Endodermal cell (in vitro differentiated cells): ENCODE measurements around the gene C1QL4. TPM values are rescaled to one million over a fixed set of nuclear protein-coding genes. Genes with fewer than 3 reads are reported as not detected.

Experiments used
- DNase-seq: peaks from one replicate; pipeline ENCODE4 v3.0.0-alpha.2; 2017
- H3K27ac ChIP-seq: 2 replicates; pipeline ENCODE4 v1.5.1; 2013; ENCODE audit warnings: mild to moderate bottlenecking, low read depth, low read length, moderate library complexity
- H3K27me3 ChIP-seq: 2 replicates; pipeline ENCODE4 v1.6.1; 2013; ENCODE audit warnings: mild to moderate bottlenecking, low read length, moderate library complexity; ENCODE audit not compliant: insufficient read depth, control insufficient read depth, poor library complexity, severe bottlenecking
- H3K36me3 ChIP-seq: 2 replicates; pipeline ENCODE4 v1.7.0; 2013; ENCODE audit warnings: mild to moderate bottlenecking, low read length, moderate library complexity; ENCODE audit not compliant: control insufficient read depth, insufficient read depth
- H3K4me1 ChIP-seq: one replicate; pipeline ENCODE4 v1.7.0; 2013; ENCODE audit warnings: low read length; ENCODE audit not compliant: control insufficient read depth, insufficient read depth
- H3K4me3 ChIP-seq: 2 replicates; pipeline ENCODE4 v1.5.1; 2013; ENCODE audit warnings: mild to moderate bottlenecking, low read length, moderate library complexity
- H3K9ac ChIP-seq: 2 replicates; pipeline ENCODE4 v1.6.1; 2013; ENCODE audit warnings: mild to moderate bottlenecking, low read length, moderate library complexity; ENCODE audit not compliant: poor library complexity, severe bottlenecking; ENCODE audit errors: extremely low read depth
- H3K9me3 ChIP-seq: 2 replicates; pipeline ENCODE4 v1.6.1; 2013; ENCODE audit warnings: mild to moderate bottlenecking, low read length, moderate library complexity; ENCODE audit not compliant: control insufficient read depth
- H3K27ac Mint-ChIP-seq: 2 replicates; pipeline ENCODE4 v1.8.0; 2020; ENCODE audit warnings: mixed read lengths
- H3K27me3 Mint-ChIP-seq: 2 replicates; pipeline ENCODE4 v1.8.0; 2021; ENCODE audit warnings: mild to moderate bottlenecking, mixed read lengths; ENCODE audit not compliant: insufficient read depth
- H3K36me3 Mint-ChIP-seq: 2 replicates; pipeline ENCODE4 v1.8.0; 2020; ENCODE audit warnings: low read depth, mixed read lengths
- H3K4me1 Mint-ChIP-seq: 2 replicates; pipeline ENCODE4 v1.8.0; 2020; ENCODE audit warnings: mixed read lengths
- H3K4me3 Mint-ChIP-seq: 2 replicates; pipeline ENCODE4 v1.8.0; 2020; ENCODE audit warnings: mild to moderate bottlenecking, moderate library complexity, mixed read lengths
- H3K9me3 Mint-ChIP-seq: 2 replicates; pipeline ENCODE4 v1.8.0; 2020; ENCODE audit warnings: mild to moderate bottlenecking, mixed read lengths
- CTCF ChIP-seq: fragments of 200-600 bp; sonication (generic); conservative IDR thresholded peaks from 2 replicates; pipeline ENCODE4 v1.5.0; 2021; ENCODE audit warnings: antibody characterized with exemption, mild to moderate bottlenecking
- WGBS, 2 experiments: methylation state at CpG; one replicate each; pipeline versions ENCODE4 v1.1.5 to v1.1.7; 2013; ENCODE audit warnings: missing lambda C conversion rate in 2 of 2, mixed read lengths in 1 of 2; ENCODE audit not compliant: insufficient coverage in 1 of 2, insufficient read length in 1 of 2; 5-methylcytosine and 5-hydroxymethylcytosine counted together
- total RNA-seq, 2 donors: library from RNA; stranded (reverse); fragmentation: NEBNext Ultra II Directional in 1 of 2; extraction: Animal tissue kit (Norgen Biotek cat#: 25700) in 1 of 2; gene quantifications; 2 replicates in 1 of 2; 3 replicates in 1 of 2; pipeline ENCODE4 v1.2.1, GENCODE V29; 2021

Gene C1QL4
- total RNA-seq, 2 donors from 2014 or later, result 0.20 to 0.38 TPM

- peaks cover 27% of the 10 kb centered on the region for H3K27me3 ChIP-seq
- H3K9me3 ChIP-seq, result no peaks in the 10 kb centered on the region
- no peak overlapping the region for H3K27ac ChIP-seq
- Mint-ChIP-seq H3K4me3 (no peak overlapping the region), H3K27ac (no peak overlapping the region), H3K4me1 (peaks cover 2% of the 10 kb centered on the region), H3K9me3 (peaks cover 4% of the 10 kb centered on the region), H3K36me3 (no peaks in the 10 kb centered on the region), H3K27me3 (peaks cover 52% of the 10 kb centered on the region)
- 87 to 94% methylated on average over 8 to 9 of the region's 9 CpGs for WGBS, 2 experiments
- H3K36me3 ChIP-seq, result no peaks in the 10 kb centered on the region
- peak; percentile 59 for DNase-seq
- H3K9ac ChIP-seq, result no peak overlapping the region
- H3K4me1 ChIP-seq, result no peaks in the 10 kb centered on the region
- no peak for TF ChIP-seq CTCF
- H3K4me3 ChIP-seq, result no peak overlapping the region
These were observed 47.9 kb downstream of the C1QL4 start for GRCh38 chr12:49288922-49289555.

- no peaks in the 10 kb centered on the region for H3K36me3 Mint-ChIP-seq
- peak; percentile 93 for TF ChIP-seq CTCF
- H3K4me1 Mint-ChIP-seq, result peaks cover 3% of the 10 kb centered on the region
These were observed 48.6 kb downstream of the C1QL4 start for GRCh38 chr12:49288412-49288853.

GRCh38 chr12:49287876-49288275 is 49.1 kb downstream of the C1QL4 start:
- H3K36me3 ChIP-seq, result no peaks in the 10 kb centered on the region
- Mint-ChIP-seq H3K4me1 (peaks cover 3% of the 10 kb centered on the region), H3K4me3 (no peak overlapping the region), H3K27ac (no peak overlapping the region), H3K27me3 (peaks cover 41% of the 10 kb centered on the region), H3K36me3 (no peaks in the 10 kb centered on the region), H3K9me3 (peaks cover 5% of the 10 kb centered on the region)
- peak; percentile 45 for DNase-seq
- H3K9ac ChIP-seq, result no peak overlapping the region
- no peak for TF ChIP-seq CTCF
- H3K27ac ChIP-seq, result no peak overlapping the region
- H3K9me3 ChIP-seq, result no peaks in the 10 kb centered on the region
- no peak overlapping the region for H3K4me3 ChIP-seq
- H3K27me3 ChIP-seq, result peaks cover 16% of the 10 kb centered on the region
- 62 to 66% methylated on average over 5 to 6 of the region's 6 CpGs for WGBS, 2 experiments
- peaks cover 5% of the 10 kb centered on the region for H3K4me1 ChIP-seq

More at GRCh38 chr12:49288412-49288853, 48.6 kb downstream of the C1QL4 start:
- Histone ChIP-seq H3K4me3 (no peak overlapping the region), H3K27ac (no peak overlapping the region), H3K36me3 (no peaks in the 10 kb centered on the region), H3K27me3 (peaks cover 21% of the 10 kb centered on the region), H3K4me1 (peaks cover 4% of the 10 kb centered on the region), H3K9me3 (no peaks in the 10 kb centered on the region), H3K9ac (no peak overlapping the region)
- 18 to 19% methylated on average over 4 to 11 of the region's 11 CpGs for WGBS, 2 experiments
- peaks cover 5% of the 10 kb centered on the region for H3K9me3 Mint-ChIP-seq
- no peak overlapping the region for H3K27ac Mint-ChIP-seq
- H3K27me3 Mint-ChIP-seq, result peaks cover 47% of the 10 kb centered on the region
- DNase-seq, result peak; percentile 92
- no peak overlapping the region for H3K4me3 Mint-ChIP-seq
